Neural cell (in vitro differentiated cells): ENCODE measurements around the gene PSME3IP1. TPM values are rescaled to one million over a fixed set of nuclear protein-coding genes. Genes with fewer than 3 reads are reported as not detected.

ENCODE experiments used
- H2AFZ ChIP-seq: fragments of 200-600, 300-800 bp; sonication (generic), shearing (Covaris generic); 2 replicates; pipeline ENCODE4 v1.6.0; 2014; ENCODE audit warnings: low read depth, mild to moderate bottlenecking, antibody characterized with exemption, low read length, moderate library complexity
- H3F3A ChIP-seq: fragments of 200-600 bp; shearing (Covaris generic); 2 replicates; pipeline ENCODE4 v1.6.1; 2016; ENCODE audit warnings: mild to moderate bottlenecking, moderate library complexity, mixed read lengths, antibody characterized with exemption, low read length; ENCODE audit not compliant: insufficient read depth, poor library complexity, severe bottlenecking
- H3K27ac ChIP-seq: fragments of 200-600, 300-800 bp; sonication (generic), shearing (Covaris generic); 2 replicates; pipeline ENCODE4 v1.5.1; 2014; ENCODE audit warnings: mild to moderate bottlenecking, low read length, moderate library complexity
- H3K27me3 ChIP-seq: fragments of 300-800, 200-600 bp; sonication (generic), shearing (Covaris generic); 2 replicates; pipeline ENCODE4 v1.6.0; 2014; ENCODE audit warnings: mild to moderate bottlenecking, low read depth, low read length, moderate library complexity; ENCODE audit not compliant: insufficient read depth
- H3K36me3 ChIP-seq: fragments of 300-800, 200-600 bp; sonication (generic), shearing (Covaris generic); 2 replicates; pipeline ENCODE4 v1.5.1; 2014; ENCODE audit warnings: mild to moderate bottlenecking, antibody characterized with exemption, low read length, moderate library complexity; ENCODE audit not compliant: insufficient read depth
- H3K4me2 ChIP-seq: fragments of 300-800, 200-600 bp; sonication (generic), shearing (Covaris generic); 2 replicates; pipeline ENCODE4 v1.6.0; 2014; ENCODE audit warnings: mild to moderate bottlenecking, low read length
- H3K4me3 ChIP-seq: fragments of 300-800, 200-600 bp; sonication (generic), shearing (Covaris generic); 2 replicates; pipeline ENCODE4 v1.5.1; 2014; ENCODE audit warnings: mild to moderate bottlenecking, low read length, moderate library complexity
- H3K79me2 ChIP-seq: fragments of 200-600 bp; shearing (Covaris generic); replicated peaks from 2 replicates; pipeline ENCODE4 v1.6.0; 2014; ENCODE audit warnings: mild to moderate bottlenecking, low read length, moderate library complexity; ENCODE audit not compliant: insufficient read depth
- H3K9ac ChIP-seq: fragments of 300-800, 200-600 bp; sonication (generic), shearing (Covaris generic); 2 replicates; pipeline ENCODE4 v1.6.1; 2016; ENCODE audit warnings: mild to moderate bottlenecking, low read length, mixed read lengths
- H3K9me2 ChIP-seq: fragments of 200-600 bp; shearing (Covaris generic); 2 replicates; pipeline ENCODE4 v1.6.1; 2016; ENCODE audit warnings: mild to moderate bottlenecking, low read length, mixed read lengths; ENCODE audit not compliant: insufficient read depth
- H3K9me3 ChIP-seq: fragments of 200-600, 300-800 bp; sonication (generic), shearing (Covaris generic); 2 replicates; pipeline ENCODE4 v1.6.1; 2016; ENCODE audit warnings: mild to moderate bottlenecking, mixed run types, low read length, moderate library complexity, mixed read lengths
- H4K20me1 ChIP-seq: fragments of 200-600 bp; shearing (Covaris generic); 2 replicates; pipeline ENCODE4 v1.6.1; 2016; ENCODE audit warnings: mild to moderate bottlenecking, mixed run types; ENCODE audit not compliant: insufficient read depth
- EP300 ChIP-seq: fragments of 450-650 bp; conservative IDR thresholded peaks from 2 replicates; pipeline ENCODE4 v1.6.1; 2014; ENCODE audit warnings: antibody characterized with exemption, mild to moderate bottlenecking, moderate library complexity; ENCODE audit not compliant: poor library complexity, severe bottlenecking
- EZH2 ChIP-seq: fragments of 200-600, 300-800 bp; shearing (Covaris generic), sonication (generic); IDR thresholded peaks from 2 replicates; pipeline ENCODE4 v1.6.1; 2014; ENCODE audit warnings: antibody characterized with exemption, low read length, borderline replicate concordance, mild to moderate bottlenecking; ENCODE audit not compliant: insufficient read depth, poor library complexity, severe bottlenecking
- MXI1 ChIP-seq: fragments of 450-650 bp; conservative IDR thresholded peaks from 2 replicates; pipeline ENCODE4 v1.6.1; 2014; ENCODE audit warnings: antibody characterized with exemption, mild to moderate bottlenecking; ENCODE audit not compliant: poor library complexity, severe bottlenecking
- POLR2AphosphoS5 ChIP-seq: IDR thresholded peaks from 2 replicates; pipeline ENCODE4 v1.6.1; 2012
- RAD21 ChIP-seq: fragments of 450-650 bp; conservative IDR thresholded peaks from 2 replicates; pipeline ENCODE4 v1.6.1; 2014; ENCODE audit warnings: antibody characterized with exemption, mild to moderate bottlenecking, moderate library complexity
- SMC3 ChIP-seq: fragments of 450-650 bp; conservative IDR thresholded peaks from 2 replicates; pipeline ENCODE4 v1.6.1; 2014; ENCODE audit warnings: antibody characterized with exemption, mild to moderate bottlenecking, moderate library complexity; ENCODE audit not compliant: poor library complexity
- TAF1 ChIP-seq: IDR thresholded peaks from 2 replicates; pipeline ENCODE4 v1.6.1; 2012; ENCODE audit warnings: low read depth
- polyA plus RNA-seq: library from polyadenylated mRNA; depleted of rRNA; stranded (reverse); fragments of >200 nt; gene quantifications from 2 replicates; pipeline ENCODE4 v1.2.3, GENCODE V29; 2014
- TF ChIP-seq, protein P1 (sequence below): fragments of 450-650 bp; IDR thresholded peaks from 2 replicates; pipeline ENCODE4 v1.5.1; 2014; ENCODE audit warnings: antibody characterized with exemption, mild to moderate bottlenecking, moderate library complexity; ENCODE audit not compliant: poor library complexity, severe bottlenecking
- TF ChIP-seq, protein P2 (sequence below): IDR thresholded peaks from 2 replicates; pipeline ENCODE4 v1.6.1; 2012; ENCODE audit warnings: borderline replicate concordance

Gene PSME3IP1
- polyA plus RNA-seq, 1 donor from 2014 or later, result 167 TPM

DNA sequence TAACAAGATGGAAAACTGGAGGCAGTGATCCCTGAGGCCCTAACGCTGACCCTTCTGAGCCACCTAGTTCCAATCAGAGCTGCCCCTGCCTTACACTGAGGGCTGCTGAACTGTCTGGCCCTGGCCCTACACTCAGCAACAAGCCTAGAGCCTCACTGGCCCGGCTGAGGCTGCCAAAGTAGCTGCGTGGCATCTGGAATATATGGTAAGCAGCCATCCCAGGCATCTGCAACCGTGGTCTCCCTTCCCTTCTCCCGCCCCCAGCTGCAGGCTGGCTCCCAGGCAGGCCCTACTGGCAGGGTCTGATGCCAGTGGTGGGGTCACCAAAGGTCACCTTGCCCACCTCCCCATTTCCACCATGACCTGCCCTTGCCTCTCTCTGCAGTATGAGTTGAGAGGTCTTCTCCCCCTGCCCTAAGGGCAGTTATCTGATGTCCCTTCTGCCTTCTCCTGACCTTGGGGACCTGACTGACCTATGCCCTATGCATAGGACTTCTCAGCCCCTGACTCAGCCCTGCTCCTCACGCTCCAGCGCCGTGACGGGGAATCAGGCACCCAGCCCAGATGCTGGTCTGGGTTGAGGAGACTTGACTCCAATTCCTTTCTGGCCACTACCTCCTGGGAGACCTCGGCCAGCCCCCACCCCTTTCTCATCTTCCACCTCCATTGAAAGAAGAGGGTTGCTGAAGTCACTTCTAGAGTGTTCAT is 48.1 kb downstream of the PSME3IP1 start:
- no peaks in the 10 kb centered on the region for H4K20me1 ChIP-seq
- H3K9ac ChIP-seq, result no peak overlapping the region
- no peak overlapping the region for H3K4me2 ChIP-seq
- TF ChIP-seq TAF1 (no peak), EP300 (no peak), POLR2AphosphoS5 (no peak), MXI1 (no peak), EZH2 (no peak), SMC3 (no peak), RAD21 (no peak)
- TF ChIP-seq, protein P1, sequence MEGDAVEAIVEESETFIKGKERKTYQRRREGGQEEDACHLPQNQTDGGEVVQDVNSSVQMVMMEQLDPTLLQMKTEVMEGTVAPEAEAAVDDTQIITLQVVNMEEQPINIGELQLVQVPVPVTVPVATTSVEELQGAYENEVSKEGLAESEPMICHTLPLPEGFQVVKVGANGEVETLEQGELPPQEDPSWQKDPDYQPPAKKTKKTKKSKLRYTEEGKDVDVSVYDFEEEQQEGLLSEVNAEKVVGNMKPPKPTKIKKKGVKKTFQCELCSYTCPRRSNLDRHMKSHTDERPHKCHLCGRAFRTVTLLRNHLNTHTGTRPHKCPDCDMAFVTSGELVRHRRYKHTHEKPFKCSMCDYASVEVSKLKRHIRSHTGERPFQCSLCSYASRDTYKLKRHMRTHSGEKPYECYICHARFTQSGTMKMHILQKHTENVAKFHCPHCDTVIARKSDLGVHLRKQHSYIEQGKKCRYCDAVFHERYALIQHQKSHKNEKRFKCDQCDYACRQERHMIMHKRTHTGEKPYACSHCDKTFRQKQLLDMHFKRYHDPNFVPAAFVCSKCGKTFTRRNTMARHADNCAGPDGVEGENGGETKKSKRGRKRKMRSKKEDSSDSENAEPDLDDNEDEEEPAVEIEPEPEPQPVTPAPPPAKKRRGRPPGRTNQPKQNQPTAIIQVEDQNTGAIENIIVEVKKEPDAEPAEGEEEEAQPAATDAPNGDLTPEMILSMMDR, result no peak
- TF ChIP-seq, protein P2, sequence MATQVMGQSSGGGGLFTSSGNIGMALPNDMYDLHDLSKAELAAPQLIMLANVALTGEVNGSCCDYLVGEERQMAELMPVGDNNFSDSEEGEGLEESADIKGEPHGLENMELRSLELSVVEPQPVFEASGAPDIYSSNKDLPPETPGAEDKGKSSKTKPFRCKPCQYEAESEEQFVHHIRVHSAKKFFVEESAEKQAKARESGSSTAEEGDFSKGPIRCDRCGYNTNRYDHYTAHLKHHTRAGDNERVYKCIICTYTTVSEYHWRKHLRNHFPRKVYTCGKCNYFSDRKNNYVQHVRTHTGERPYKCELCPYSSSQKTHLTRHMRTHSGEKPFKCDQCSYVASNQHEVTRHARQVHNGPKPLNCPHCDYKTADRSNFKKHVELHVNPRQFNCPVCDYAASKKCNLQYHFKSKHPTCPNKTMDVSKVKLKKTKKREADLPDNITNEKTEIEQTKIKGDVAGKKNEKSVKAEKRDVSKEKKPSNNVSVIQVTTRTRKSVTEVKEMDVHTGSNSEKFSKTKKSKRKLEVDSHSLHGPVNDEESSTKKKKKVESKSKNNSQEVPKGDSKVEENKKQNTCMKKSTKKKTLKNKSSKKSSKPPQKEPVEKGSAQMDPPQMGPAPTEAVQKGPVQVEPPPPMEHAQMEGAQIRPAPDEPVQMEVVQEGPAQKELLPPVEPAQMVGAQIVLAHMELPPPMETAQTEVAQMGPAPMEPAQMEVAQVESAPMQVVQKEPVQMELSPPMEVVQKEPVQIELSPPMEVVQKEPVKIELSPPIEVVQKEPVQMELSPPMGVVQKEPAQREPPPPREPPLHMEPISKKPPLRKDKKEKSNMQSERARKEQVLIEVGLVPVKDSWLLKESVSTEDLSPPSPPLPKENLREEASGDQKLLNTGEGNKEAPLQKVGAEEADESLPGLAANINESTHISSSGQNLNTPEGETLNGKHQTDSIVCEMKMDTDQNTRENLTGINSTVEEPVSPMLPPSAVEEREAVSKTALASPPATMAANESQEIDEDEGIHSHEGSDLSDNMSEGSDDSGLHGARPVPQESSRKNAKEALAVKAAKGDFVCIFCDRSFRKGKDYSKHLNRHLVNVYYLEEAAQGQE, result no peak
- H3K27me3 ChIP-seq, result no peaks in the 10 kb centered on the region
- H3K9me3 ChIP-seq, result no peaks in the 10 kb centered on the region
- no peak overlapping the region for H3K4me3 ChIP-seq
- no peaks in the 10 kb centered on the region for H3K9me2 ChIP-seq
- no peak overlapping the region for H3K27ac ChIP-seq
- no peak overlapping the region for H2AFZ ChIP-seq
- no peaks in the 10 kb centered on the region for H3K36me3 ChIP-seq
- no peaks in the 10 kb centered on the region for H3F3A ChIP-seq
- H3K79me2 ChIP-seq, result no peaks in the 10 kb centered on the region

DNA sequence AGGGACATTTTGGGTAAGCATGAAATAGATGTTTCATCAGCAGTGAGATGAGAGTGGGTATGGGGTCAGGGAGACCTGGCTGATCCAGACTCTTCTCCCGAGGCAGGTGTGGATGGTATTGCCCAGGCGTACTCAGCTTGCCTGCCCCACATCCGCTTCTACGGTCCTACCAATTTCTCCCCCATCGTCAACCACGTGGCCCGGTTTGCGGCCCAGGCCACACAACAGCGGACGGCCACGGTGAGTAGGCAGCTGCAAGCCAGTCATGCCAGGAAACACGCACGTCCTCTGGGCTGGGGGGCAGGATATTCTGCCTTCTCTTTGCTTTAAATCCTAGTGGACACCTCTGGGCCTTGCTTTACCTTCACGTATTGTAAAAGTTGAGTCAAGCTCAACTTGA is 48.8 kb downstream of the PSME3IP1 start:
- Histone ChIP-seq H3K4me3 (no peak overlapping the region), H3K27me3 (no peaks in the 10 kb centered on the region), H2AFZ (no peak overlapping the region), H3F3A (no peaks in the 10 kb centered on the region), H3K9me2 (no peaks in the 10 kb centered on the region), H3K79me2 (no peaks in the 10 kb centered on the region), H3K36me3 (no peaks in the 10 kb centered on the region), H4K20me1 (no peaks in the 10 kb centered on the region), H3K27ac (no peak overlapping the region), H3K4me2 (no peak overlapping the region), H3K9ac (no peak overlapping the region), H3K9me3 (no peaks in the 10 kb centered on the region)
- TF ChIP-seq RAD21, result no peak

- H3K79me2 ChIP-seq, result no peaks in the 10 kb centered on the region
- no peaks in the 10 kb centered on the region for H3K9me2 ChIP-seq
These were observed 50.9 kb downstream of the PSME3IP1 start for GRCh38 chr16:57134982-57135381.

More at GRCh38 chr16:57134982-57135381, 50.9 kb downstream of the PSME3IP1 start:
- Histone ChIP-seq H3K4me3 (no peak overlapping the region), H4K20me1 (no peaks in the 10 kb centered on the region), H2AFZ (no peak overlapping the region), H3K9ac (no peak overlapping the region), H3K27me3 (no peaks in the 10 kb centered on the region), H3F3A (no peaks in the 10 kb centered on the region), H3K4me2 (no peak overlapping the region), H3K9me3 (no peaks in the 10 kb centered on the region), H3K36me3 (no peaks in the 10 kb centered on the region), H3K27ac (no peak overlapping the region)
- TF ChIP-seq EP300 (no peak), POLR2AphosphoS5 (no peak), RAD21 (no peak), EZH2 (no peak), SMC3 (no peak), MXI1 (no peak), TAF1 (no peak)
- TF ChIP-seq, protein P2, result no peak
- TF ChIP-seq, protein P1, result no peak
